GM12874 (cell line): ENCODE data around the gene TSHZ3.

Experiments used
- CTCF ChIP-seq: IDR thresholded peaks from 2 replicates; pipeline ENCODE4 v1.5.1; 2011; ENCODE audit warnings: low read depth, mild to moderate bottlenecking, control low read depth, low read length, moderate library complexity; ENCODE audit not compliant: insufficient read depth

The TSHZ3 gene

GRCh38 chr19:31278555-31279435 lies 70.4 kb downstream of the TSHZ3 start:
- TF ChIP-seq CTCF, result no peak

- no peak for TF ChIP-seq CTCF
Observed at GRCh38 chr19:31277516-31277915, 71.7 kb downstream of the TSHZ3 start.

- TF ChIP-seq CTCF, result no peak
Observed at GRCh38 chr19:31276831-31277230, 72.4 kb downstream of the TSHZ3 start.

- no peak for TF ChIP-seq CTCF
Observed at GRCh38 chr19:31275068-31275334, 74.2 kb downstream of the TSHZ3 start.

- no peak for TF ChIP-seq CTCF
Observed at GRCh38 chr19:31274251-31275067, 74.8 kb downstream of the TSHZ3 start.

GRCh38 chr19:31272583-31273106 lies 76.6 kb downstream of the TSHZ3 start:
- no peak for TF ChIP-seq CTCF

GRCh38 chr19:31271306-31271911 lies 77.8 kb downstream of the TSHZ3 start:
- no peak for TF ChIP-seq CTCF
